Mucosa of rectum (tissue), 2 donors: ENCODE measurements around the gene NAA30.

Source experiments
- H3K27ac ChIP-seq, 2 donors: one replicate each; pipeline ENCODE4 v1.7.0; 2013; ENCODE audit warnings: inconsistent platforms in 2 of 2, low read depth in 2 of 2, low read length in 2 of 2
- H3K27me3 ChIP-seq, 2 donors: one replicate each; pipeline ENCODE4 v1.7.0; 2013; ENCODE audit warnings: low read length in 2 of 2; ENCODE audit not compliant: control insufficient read depth in 2 of 2, insufficient read depth in 2 of 2
- H3K36me3 ChIP-seq, 2 donors: one replicate each; pipeline ENCODE4 v1.7.0; 2013; ENCODE audit warnings: low read length in 2 of 2; ENCODE audit not compliant: control insufficient read depth in 2 of 2, insufficient read depth in 2 of 2
- H3K4me1 ChIP-seq, 2 donors: one replicate each; pipeline ENCODE4 v1.7.0; 2013; ENCODE audit warnings: low read length in 2 of 2, mild to moderate bottlenecking in 1 of 2; ENCODE audit not compliant: control insufficient read depth in 2 of 2, insufficient read depth in 2 of 2
- H3K4me3 ChIP-seq, 2 donors: one replicate each; pipeline ENCODE4 v1.7.0; 2013; ENCODE audit warnings: low read length in 2 of 2
- H3K9ac ChIP-seq, 2 donors: one replicate each; pipeline ENCODE4 v1.7.0; 2013; ENCODE audit warnings: low read length in 2 of 2, low read depth in 1 of 2, mild to moderate bottlenecking in 1 of 2
- H3K9me3 ChIP-seq, 2 donors: one replicate each; pipeline ENCODE4 v1.7.0; 2013; ENCODE audit warnings: low read length in 2 of 2; ENCODE audit not compliant: control insufficient read depth in 2 of 2
- donor health status: healthy.
- donor health status: Normal muscosa, but diverticular disease.

NAA30 gene

GRCh38 chr14:57417228-57417627, 26.8 kb downstream of the NAA30 start:
- Histone ChIP-seq H3K9me3 (no peaks in the 10 kb centered on the region), H3K9ac (no peak overlapping the region), H3K36me3 (no peaks in the 10 kb centered on the region)

GRCh38 chr14:57418999-57419398, 28.6 kb downstream of the NAA30 start:
- peaks cover 0 to 3% of the 10 kb centered on the region in 2 donors for H3K4me1 ChIP-seq
- H3K27me3 ChIP-seq: no peaks in the 10 kb centered on the region
- no peak overlapping the region for H3K27ac ChIP-seq
- H3K9ac ChIP-seq: no peak overlapping the region
- H3K9me3 ChIP-seq: no peaks in the 10 kb centered on the region
- H3K36me3 ChIP-seq: no peaks in the 10 kb centered on the region
- H3K4me3 ChIP-seq: no peak overlapping the region

More at GRCh38 chr14:57417228-57417627, 26.8 kb downstream of the NAA30 start:
- no peak overlapping the region for H3K4me3 ChIP-seq
- H3K27ac ChIP-seq: no peak overlapping the region
- H3K4me1 ChIP-seq: peaks cover 0 to 3% of the 10 kb centered on the region in 2 donors
- H3K27me3 ChIP-seq: no peaks in the 10 kb centered on the region

- no peaks in the 10 kb centered on the region for H3K9me3 ChIP-seq
- H3K27ac ChIP-seq: no peak overlapping the region
- H3K27me3 ChIP-seq: no peaks in the 10 kb centered on the region
- peaks cover 0 to 3% of the 10 kb centered on the region in 2 donors for H3K4me1 ChIP-seq
- H3K4me3 ChIP-seq: no peak overlapping the region
- no peaks in the 10 kb centered on the region for H3K36me3 ChIP-seq
- H3K9ac ChIP-seq: no peak overlapping the region
Observed at GRCh38 chr14:57420033-57420432, 29.6 kb downstream of the NAA30 start.

- Histone ChIP-seq H3K4me3 (no peak overlapping the region), H3K27me3 (no peaks in the 10 kb centered on the region), H3K9ac (no peak overlapping the region), H3K9me3 (no peaks in the 10 kb centered on the region), H3K4me1 (peaks cover 0 to 3% of the 10 kb centered on the region in 2 donors), H3K27ac (no peak overlapping the region), H3K36me3 (no peaks in the 10 kb centered on the region)
Observed at GRCh38 chr14:57420986-57421385, 30.6 kb downstream of the NAA30 start.

- no peaks in the 10 kb centered on the region for H3K4me1 ChIP-seq
- no peaks in the 10 kb centered on the region for H3K27me3 ChIP-seq
- H3K27ac ChIP-seq: no peak overlapping the region
- H3K4me3 ChIP-seq: no peak overlapping the region
- H3K9ac ChIP-seq: no peak overlapping the region
- no peaks in the 10 kb centered on the region for H3K9me3 ChIP-seq
- no peaks in the 10 kb centered on the region for H3K36me3 ChIP-seq
Observed at GRCh38 chr14:57435923-57436322, 45.5 kb downstream of the NAA30 start.

- Histone ChIP-seq H3K4me1 (no peaks in the 10 kb centered on the region), H3K27me3 (no peaks in the 10 kb centered on the region), H3K9ac (no peak overlapping the region), H3K4me3 (no peak overlapping the region), H3K27ac (no peak overlapping the region), H3K9me3 (no peaks in the 10 kb centered on the region), H3K36me3 (no peaks in the 10 kb centered on the region)
Observed at GRCh38 chr14:57461777-57462320, 71.5 kb downstream of the NAA30 start.

GRCh38 chr14:57462551-57462950, 72.2 kb downstream of the NAA30 start:
- H3K4me1 ChIP-seq: no peaks in the 10 kb centered on the region
- no peaks in the 10 kb centered on the region for H3K27me3 ChIP-seq
- no peaks in the 10 kb centered on the region for H3K36me3 ChIP-seq
- H3K9me3 ChIP-seq: no peaks in the 10 kb centered on the region
- no peak overlapping the region for H3K27ac ChIP-seq
- H3K9ac ChIP-seq: no peak overlapping the region
- no peak overlapping the region for H3K4me3 ChIP-seq

GRCh38 chr14:57464008-57464730, 73.8 kb downstream of the NAA30 start:
- Histone ChIP-seq H3K4me1 (no peaks in the 10 kb centered on the region), H3K27ac (no peak overlapping the region), H3K36me3 (no peaks in the 10 kb centered on the region), H3K4me3 (no peak overlapping the region), H3K27me3 (no peaks in the 10 kb centered on the region), H3K9me3 (no peaks in the 10 kb centered on the region), H3K9ac (no peak overlapping the region)
